HepG2 (cell line): ENCODE results near the gene TIAM1. TPM values are rescaled to one million over a fixed set of nuclear protein-coding genes. Genes with fewer than 3 reads are reported as not detected.

Source experiments
- ATAC-seq: fragments of 200-7000 bp; cut with Tn5 transposase; 3 replicates; pipeline ENCODE4 v1.9.1; 2020; ENCODE audit warnings: mild to moderate bottlenecking, moderate library complexity
- BruUV-seq: library from RNA; stranded (reverse); fragments of 400-500 nt; replicated peaks from 2 replicates; lab custom pipeline; 2021; lab: Mats Ljungman, UMichigan
- CTCF ChIA-PET: fragments of 300-600 bp; formaldehyde crosslinking; extraction: SDS; loops from one replicate; lab custom pipeline; 2021; ENCODE audit warnings: low total read pairs, inconsistent platforms, low intra/inter-chr PET ratio; lab: Yijun Ruan, JAX
- POLR2A ChIA-PET: fragments of 350-600 bp; sonication (Branson Sonifier 250); formaldehyde crosslinking; loops from one replicate; lab custom pipeline; 2020; ENCODE audit warnings: antibody characterized with exemption, inconsistent platforms; lab: Yijun Ruan, JAX
- DNase-seq: peaks from one replicate; pipeline ENCODE4 v3.0.0-alpha.2; 2015; ENCODE audit warnings: low spot score
- FAIRE-seq: peaks from 3 replicates; lab custom pipeline; 2011; peaks lifted over from hg19 to GRCh38; lab: Jason Lieb, UNC
- H2AFZ ChIP-seq: one replicate; pipeline ENCODE4 v1.6.1; 2011; ENCODE audit warnings: low read length, inconsistent platforms
- H3K27ac ChIP-seq: fragments of 300-600 bp; 3 replicates; pipeline ENCODE4 v1.8.0; 2011; ENCODE audit warnings: mixed run types, mild to moderate bottlenecking, mixed read lengths, low read length, inconsistent platforms; ENCODE audit not compliant: insufficient read depth; ENCODE audit errors: extremely low read length
- H3K27me3 ChIP-seq, 2 experiments: fragments of 200-600 bp in 1 of 2; 2 replicates in 1 of 2; 3 replicates in 1 of 2; pipeline versions ENCODE4 v1.6.0 to v1.8.0; 2011; ENCODE audit warnings: low read length in 2 of 2, mild to moderate bottlenecking in 2 of 2, moderate library complexity in 2 of 2, inconsistent platforms in 1 of 2; ENCODE audit not compliant: insufficient read depth in 2 of 2, control insufficient read depth in 1 of 2
- H3K36me3 ChIP-seq, 2 experiments: fragments of 200-600 bp in 1 of 2; replicated peaks in 1 of 2; 2 replicates in 1 of 2; 3 replicates in 1 of 2; pipeline versions ENCODE4 v1.5.1 to v1.8.0; 2011; ENCODE audit warnings: low read length in 2 of 2, inconsistent platforms in 1 of 2; ENCODE audit not compliant: insufficient read depth in 2 of 2, control insufficient read depth in 1 of 2
- H3K4me1 ChIP-seq: 2 replicates; pipeline ENCODE4 v1.5.1; 2012; ENCODE audit warnings: low read length, inconsistent platforms; ENCODE audit not compliant: insufficient read depth
- H3K4me2 ChIP-seq: 2 replicates; pipeline ENCODE4 v1.6.0; 2011; ENCODE audit warnings: low read depth, low read length, inconsistent platforms
- H3K4me3 ChIP-seq, 3 experiments: fragments of 200-600 bp in 1 of 3; sonication (generic), shearing (Covaris generic) in 1 of 3; replicated peaks in 1 of 3; 2 replicates each; pipeline ENCODE4 v1.5.1; 2011 to 2016; ENCODE audit warnings: low read length in 3 of 3, inconsistent platforms in 2 of 3, low read depth in 2 of 3, mild to moderate bottlenecking in 2 of 3, control low read depth in 1 of 3, mixed read lengths in 1 of 3; ENCODE audit not compliant: insufficient read depth in 1 of 3
- H3K79me2 ChIP-seq: one replicate; pipeline ENCODE4 v1.6.1; 2011; ENCODE audit warnings: low read length, inconsistent platforms; ENCODE audit not compliant: insufficient read depth
- H3K9ac ChIP-seq: 2 replicates; pipeline ENCODE4 v1.6.0; 2011; ENCODE audit warnings: mild to moderate bottlenecking, low read depth, low read length, inconsistent platforms; ENCODE audit not compliant: insufficient read depth
- H3K9me3 ChIP-seq: 2 replicates; pipeline ENCODE4 v1.5.1; 2012; ENCODE audit warnings: mild to moderate bottlenecking, low read length
- H4K20me1 ChIP-seq: 2 replicates; pipeline ENCODE4 v1.6.0; 2011; ENCODE audit warnings: inconsistent platforms, mild to moderate bottlenecking, low read length, moderate library complexity; ENCODE audit not compliant: insufficient read depth
- CENPT ChIP-seq: sonication (generic); formaldehyde crosslinking; IDR thresholded peaks from 2 replicates; pipeline ENCODE4 v1.8.0; 2022; ENCODE audit warnings: low read depth, mild to moderate bottlenecking, moderate library complexity, missing genetic modification reagents
- CENPX ChIP-seq: sonication (generic); formaldehyde crosslinking; IDR thresholded peaks from 2 replicates; pipeline ENCODE4 v1.9.0; 2021; ENCODE audit warnings: mild to moderate bottlenecking, missing genetic modification reagents, moderate library complexity
- FOXA3 ChIP-seq: IDR thresholded peaks from 2 replicates; pipeline ENCODE4 v1.6.1; 2016; ENCODE audit warnings: missing genetic modification reagents, missing compliant biosample characterization
- HCFC1 ChIP-seq: fragments of 150-350 bp; IDR thresholded peaks from 2 replicates; pipeline ENCODE4 v1.6.1; 2014; ENCODE audit warnings: low read depth, low read length
- NFYC ChIP-seq: IDR thresholded peaks from 2 replicates; pipeline ENCODE4 v1.6.1; 2016; ENCODE audit warnings: missing genetic modification reagents, missing compliant biosample characterization
- NR2F2 ChIP-seq: IDR thresholded peaks from 2 replicates; pipeline ENCODE4 v1.6.1; 2012; ENCODE audit warnings: low read depth, inconsistent platforms, borderline replicate concordance
- PHF8 ChIP-seq: sonication (generic); formaldehyde crosslinking; IDR thresholded peaks from 2 replicates; pipeline ENCODE4 v1.5.0; 2020; ENCODE audit warnings: missing genetic modification reagents
- SALL2 ChIP-seq: sonication (generic); formaldehyde crosslinking; IDR thresholded peaks from 2 replicates; pipeline ENCODE4 v1.8.1; 2023; ENCODE audit warnings: mild to moderate bottlenecking, missing genetic modification reagents, inconsistent platforms
- SIX1 ChIP-seq: sonication (generic); formaldehyde crosslinking; IDR thresholded peaks from 2 replicates; pipeline ENCODE4 v1.4.0; 2020; ENCODE audit warnings: missing genetic modification reagents, borderline replicate concordance
- SMARCE1 ChIP-seq: fragments of 450-650 bp; IDR thresholded peaks from 2 replicates; pipeline ENCODE4 v1.6.1; 2017; ENCODE audit warnings: borderline replicate concordance
- SRSF1 ChIP-seq: fragments of 200-400 bp; formaldehyde crosslinking; optimal IDR thresholded peaks from 2 replicates; pipeline ENCODE3; 2017; ENCODE audit warnings: mild to moderate bottlenecking, low read depth, low read length, moderate library complexity
- YEATS4 ChIP-seq: sonication (generic); formaldehyde crosslinking; IDR thresholded peaks from 2 replicates; pipeline ENCODE4 v1.4.0; 2020; ENCODE audit warnings: missing genetic modification reagents, borderline replicate concordance
- ZBTB20 ChIP-seq: sonication (generic); formaldehyde crosslinking; IDR thresholded peaks from 2 replicates; pipeline ENCODE4 v1.8.1; 2023; ENCODE audit warnings: missing genetic modification reagents, low read depth, mild to moderate bottlenecking, borderline replicate concordance
- ZFP36L1 ChIP-seq: sonication (generic); formaldehyde crosslinking; IDR thresholded peaks from 2 replicates; pipeline ENCODE4 v1.8.0; 2022; ENCODE audit warnings: mild to moderate bottlenecking, missing genetic modification reagents, moderate library complexity
- ZMYM4 ChIP-seq: sonication (generic); formaldehyde crosslinking; IDR thresholded peaks from 2 replicates; pipeline ENCODE4 v1.8.1; 2023; ENCODE audit warnings: mild to moderate bottlenecking, missing genetic modification reagents
- ZNF256 ChIP-seq: sonication (generic); formaldehyde crosslinking; conservative IDR thresholded peaks from 2 replicates; pipeline ENCODE4 v1.4.0; 2020; ENCODE audit warnings: missing genetic modification reagents
- ZNF333 ChIP-seq: sonication (generic); formaldehyde crosslinking; IDR thresholded peaks from 2 replicates; pipeline ENCODE4 v1.4.0; 2020; ENCODE audit warnings: mild to moderate bottlenecking, missing genetic modification reagents, borderline replicate concordance
- ZNF382 ChIP-seq: sonication (generic); formaldehyde crosslinking; IDR thresholded peaks from 2 replicates; pipeline ENCODE4 v1.5.0; 2020; ENCODE audit warnings: missing genetic modification reagents, mild to moderate bottlenecking, borderline replicate concordance
- ZNF460 ChIP-seq: sonication (generic); formaldehyde crosslinking; IDR thresholded peaks from 2 replicates; pipeline ENCODE4 v1.5.1; 2020; ENCODE audit warnings: missing genetic modification reagents, mild to moderate bottlenecking, borderline replicate concordance
- ZNF7 ChIP-seq: IDR thresholded peaks from 2 replicates; pipeline ENCODE4 v1.6.1; 2016; ENCODE audit warnings: missing biosample characterization, missing genetic modification reagents
- ZNF737 ChIP-seq: sonication (generic); formaldehyde crosslinking; IDR thresholded peaks from 2 replicates; pipeline ENCODE4 v1.5.0; 2020; ENCODE audit warnings: missing genetic modification reagents, mild to moderate bottlenecking, borderline replicate concordance
- ZNF770 ChIP-seq: sonication (generic); formaldehyde crosslinking; IDR thresholded peaks from 2 replicates; pipeline ENCODE4 v1.5.0; 2020; ENCODE audit warnings: mild to moderate bottlenecking, missing genetic modification reagents
- WGBS: methylation state at CpG from one replicate; pipeline ENCODE4 v1.1.6; 2017; ENCODE audit warnings: low lambda C conversion rate; 5-methylcytosine and 5-hydroxymethylcytosine counted together
- in situ Hi-C: cut with HindIII; loops from 2 replicates; pipeline ENCODE4 v1.10.0; 2017; ENCODE audit warnings: low pct_unique_long_range_greater_than_20kb; ENCODE audit not compliant: extremely low pct_ligation_motif_present
- intact Hi-C: fragments of 100-400 bp; cut with micrococcal nuclease; formaldehyde crosslinking; loops from one replicate; pipeline ENCODE4 v1.10.0; 2022; ENCODE audit not compliant: unreplicated experiment
- polyA plus RNA-seq, 8 experiments: library from polyadenylated mRNA; depleted of rRNA in 3 of 8; stranded (reverse) in 7 of 8; unstranded in 1 of 8; fragments of >200 nt; fragmentation: Illumina TruSeq in 4 of 8; extraction: Trizol in 4 of 8; gene quantifications; 2 replicates each; pipeline versions ENCODE4 v1.2.1 to v1.2.3, GENCODE V29; 2011 to 2016; ENCODE audit warnings: low read depth in 4 of 8, missing spikeins in 1 of 8, mixed read lengths in 1 of 8; ENCODE audit not compliant: insufficient read depth in 1 of 8
- total RNA-seq, 5 experiments: library from RNA; depleted of rRNA; stranded (reverse); fragments of >200 nt; fragmentation: Illumina TruSeq; extraction: Trizol; gene quantifications; 2 replicates each; pipeline ENCODE4 v1.2.3, GENCODE V29; 2016; ENCODE audit warnings: low read depth in 1 of 5

The TIAM1 gene
- total and polyA plus RNA-seq, 2 of the 13 experiments (the other 11 are each of a cell fraction or from before 2014, with no cell fraction given): 0.13 to 0.24 TPM

DNA sequence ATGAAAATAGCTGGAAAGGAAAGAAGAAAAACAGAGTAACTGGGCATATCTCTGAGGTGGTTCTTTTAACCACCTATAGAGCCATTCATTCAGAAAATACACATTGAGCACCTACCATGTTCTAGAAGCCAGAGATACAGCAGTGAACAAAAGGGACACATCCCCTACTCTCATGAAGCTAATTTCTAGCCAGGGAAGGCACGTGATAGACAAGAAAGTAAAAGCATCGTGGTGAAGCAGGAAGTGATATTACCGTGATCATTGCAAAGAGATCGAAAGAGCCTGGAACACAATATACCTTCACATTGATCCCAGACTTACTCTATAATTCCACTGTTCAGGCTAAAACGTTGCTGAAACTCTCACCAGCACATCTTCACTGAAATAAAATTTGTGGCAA is 76.0 kb downstream of the TIAM1 start:
- no TSS peak for BruUV-seq
- WGBS: 36% methylated on average over 5 of the region's 5 CpGs
- H2AFZ ChIP-seq: no peak overlapping the region
- no peak overlapping the region for H3K27ac ChIP-seq
- H3K4me1 ChIP-seq: no peaks in the 10 kb centered on the region
- no peaks in the 10 kb centered on the region for H4K20me1 ChIP-seq
- TF ChIP-seq SALL2: no peak
- TF ChIP-seq SRSF1: no peak
- no peak for TF ChIP-seq YEATS4
- no peak for TF ChIP-seq ZMYM4
- no peak for TF ChIP-seq PHF8 (CRISPR knock-in tag)
- no peak for TF ChIP-seq ZNF7 (CRISPR knock-in tag)
- no peak for TF ChIP-seq CENPT (CRISPR knock-in tag)
- no peak for TF ChIP-seq SIX1 (CRISPR knock-in tag)
- TF ChIP-seq NR2F2: no peak
- TF ChIP-seq ZNF382: no peak
- TF ChIP-seq NFYC (CRISPR knock-in tag): no peak
- TF ChIP-seq, all 625 proteins: peak for 0
- FAIRE-seq: no peak
- DNase-seq: no peak
- Histone ChIP-seq H3K4me3 (no peak overlapping the region), H3K79me2 (no peaks in the 10 kb centered on the region), H3K9me3 (no peaks in the 10 kb centered on the region), H3K27me3 (no peaks in the 10 kb centered on the region), H3K9ac (no peak overlapping the region), H3K36me3 (no peaks in the 10 kb centered on the region), H3K4me2 (no peak overlapping the region)
- POLR2A ChIA-PET: no interaction called here
- CTCF ChIA-PET: no interaction called here
- intact Hi-C loops: no loop called here
- in situ Hi-C loops: no loop called here
- ATAC-seq: no peak

GRCh38 chr21:31267644-31268043 is 76.4 kb downstream of the TIAM1 start:
- no TSS peak for BruUV-seq
- CTCF ChIA-PET: no interaction called here
- H3K27me3 ChIP-seq: no peaks in the 10 kb centered on the region
- WGBS: 8% methylated on average over 4 of the region's 4 CpGs
- DNase-seq: no peak
- intact Hi-C loops (no loop called here), in situ Hi-C loops (no loop called here)
- H3K79me2 ChIP-seq: no peaks in the 10 kb centered on the region
- no peaks in the 10 kb centered on the region for H3K4me1 ChIP-seq
- POLR2A ChIA-PET: no interaction called here
- no peak overlapping the region for H3K9ac ChIP-seq
- no peak overlapping the region for H3K4me2 ChIP-seq
- ATAC-seq: no peak
- H3K9me3 ChIP-seq: no peaks in the 10 kb centered on the region
- H3K36me3 ChIP-seq: no peaks in the 10 kb centered on the region
- no peak for FAIRE-seq
- H2AFZ ChIP-seq: no peak overlapping the region
- no peak overlapping the region for H3K4me3 ChIP-seq
- no peaks in the 10 kb centered on the region for H4K20me1 ChIP-seq
- no peak overlapping the region for H3K27ac ChIP-seq
- TF ChIP-seq CENPX (CRISPR knock-in tag): no peak
- TF ChIP-seq ZFP36L1 (CRISPR knock-in tag): no peak
- no peak for TF ChIP-seq ZNF460 (CRISPR knock-in tag)
- no peak for TF ChIP-seq ZNF737
- no peak for TF ChIP-seq ZBTB20
- TF ChIP-seq ZNF256 (CRISPR knock-in tag): no peak
- no peak for TF ChIP-seq FOXA3
- TF ChIP-seq ZNF333 (CRISPR knock-in tag): no peak
- TF ChIP-seq SMARCE1: no peak
- TF ChIP-seq ZNF770 (CRISPR knock-in tag): no peak
- no peak for TF ChIP-seq HCFC1
